NOMO-1 treated with dmso at 0.1 percent for 144 hours (cell line): ENCODE measurements around the gene PABPN1L.
"Not testable (repeated sequence)": the region's sequence is repeated elsewhere in the genome, so short reads cannot be mapped to it uniquely, and the experiment has no call there.

ENCODE experiments used
- DNase-seq: peaks from one replicate; lab custom pipeline; 2025; ENCODE audit not compliant: unreplicated experiment; lab: John Stamatoyannopoulos, UW

Gene PABPN1L

DNA sequence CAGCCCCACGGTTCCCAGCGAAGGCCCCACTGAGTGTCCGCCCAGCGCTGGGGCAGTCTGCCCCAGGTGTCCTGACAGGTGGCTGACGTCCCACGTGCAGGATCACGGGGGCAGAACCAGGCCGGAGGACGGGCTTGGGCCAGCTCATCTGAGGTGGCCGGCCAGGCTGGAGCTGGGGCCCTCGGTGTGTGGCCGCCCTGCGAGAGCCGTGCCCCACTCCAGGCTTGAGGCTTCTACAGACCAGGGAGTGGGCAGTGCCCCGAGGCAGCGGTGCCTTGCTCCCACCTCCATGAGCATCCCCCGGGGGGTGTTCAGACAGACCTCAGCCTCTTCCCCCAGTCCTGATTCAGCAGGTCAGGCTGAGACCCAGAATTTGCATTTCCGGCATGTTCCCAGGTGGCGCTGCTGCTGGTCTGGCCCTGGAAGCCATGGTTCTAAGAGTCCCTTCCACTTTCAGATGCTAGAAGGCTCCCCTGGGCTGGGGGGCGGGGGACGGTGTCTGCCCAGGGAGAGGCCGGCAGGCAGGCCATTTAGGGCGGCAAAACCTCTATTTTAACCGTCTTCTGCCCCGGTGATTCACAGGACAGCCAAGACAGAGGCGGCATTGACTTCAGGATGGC is 35.4 kb upstream of the PABPN1L start:
- no peak for DNase-seq

- no peak for DNase-seq
Observed at GRCh38 chr16:88900662-88901052, 34.2 kb upstream of the PABPN1L start.

- no peak for DNase-seq
Observed at GRCh38 chr16:88899901-88900661, 33.6 kb upstream of the PABPN1L start.

DNA sequence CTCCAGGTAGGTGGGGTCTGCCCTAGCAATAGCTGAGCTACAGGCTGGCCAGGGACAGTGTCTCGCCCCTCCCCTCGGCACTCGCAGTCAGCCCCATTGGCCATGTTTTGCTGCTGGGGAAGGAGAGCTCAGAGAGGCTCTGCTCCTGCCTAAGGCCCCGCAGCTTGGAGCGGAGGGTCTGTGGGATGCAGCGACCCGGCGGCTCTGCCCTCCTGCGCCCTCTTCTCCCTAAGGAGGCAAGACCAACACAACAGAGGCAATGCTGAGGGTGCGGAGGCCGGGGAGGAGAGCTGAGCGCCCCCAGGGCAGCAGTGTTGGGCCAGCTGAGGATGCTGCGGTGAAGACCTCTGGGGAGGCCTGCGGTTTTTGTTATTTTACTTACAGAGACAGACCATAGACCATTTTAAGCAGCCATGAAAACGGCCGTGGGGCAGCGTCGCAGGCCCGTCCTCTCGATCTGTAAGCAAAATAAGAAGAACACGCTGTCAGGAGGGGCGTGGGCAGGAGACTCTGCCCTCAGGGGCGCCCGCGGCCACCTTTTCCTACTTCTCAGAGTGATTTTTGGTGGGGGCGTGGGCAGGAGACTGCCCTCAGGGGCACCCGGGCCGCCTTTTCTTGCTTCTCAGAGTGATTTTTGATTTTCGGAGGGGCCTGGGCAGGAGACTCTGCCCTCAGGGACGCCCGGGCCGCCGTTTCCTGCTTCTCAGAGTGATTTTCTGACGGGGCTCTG is 31.4 kb upstream of the PABPN1L start:
- no peak for DNase-seq

GRCh38 chr16:88896238-88897070 is 30.0 kb upstream of the PABPN1L start:
- DNase-seq: no peak

DNA sequence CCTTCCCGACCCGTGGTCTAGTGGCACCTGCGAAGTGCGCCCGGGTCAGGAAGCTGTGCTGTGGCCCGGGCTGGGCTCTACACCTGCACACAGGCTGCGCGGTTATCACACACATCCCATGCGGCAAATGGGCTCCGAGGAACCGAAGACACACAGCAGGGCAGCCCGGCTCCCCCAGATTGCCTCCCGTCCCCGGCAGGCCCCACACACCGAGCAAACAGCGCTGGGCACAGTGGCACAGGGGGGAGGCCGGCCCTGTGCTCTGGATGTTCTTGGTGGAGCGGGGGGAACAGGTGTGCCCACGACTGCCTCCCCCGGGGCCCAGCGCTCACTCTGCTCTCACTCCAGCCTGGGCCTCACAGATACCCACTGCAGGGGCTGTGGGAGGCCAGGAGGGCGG is 28.9 kb upstream of the PABPN1L start:
- no peak for DNase-seq

DNA sequence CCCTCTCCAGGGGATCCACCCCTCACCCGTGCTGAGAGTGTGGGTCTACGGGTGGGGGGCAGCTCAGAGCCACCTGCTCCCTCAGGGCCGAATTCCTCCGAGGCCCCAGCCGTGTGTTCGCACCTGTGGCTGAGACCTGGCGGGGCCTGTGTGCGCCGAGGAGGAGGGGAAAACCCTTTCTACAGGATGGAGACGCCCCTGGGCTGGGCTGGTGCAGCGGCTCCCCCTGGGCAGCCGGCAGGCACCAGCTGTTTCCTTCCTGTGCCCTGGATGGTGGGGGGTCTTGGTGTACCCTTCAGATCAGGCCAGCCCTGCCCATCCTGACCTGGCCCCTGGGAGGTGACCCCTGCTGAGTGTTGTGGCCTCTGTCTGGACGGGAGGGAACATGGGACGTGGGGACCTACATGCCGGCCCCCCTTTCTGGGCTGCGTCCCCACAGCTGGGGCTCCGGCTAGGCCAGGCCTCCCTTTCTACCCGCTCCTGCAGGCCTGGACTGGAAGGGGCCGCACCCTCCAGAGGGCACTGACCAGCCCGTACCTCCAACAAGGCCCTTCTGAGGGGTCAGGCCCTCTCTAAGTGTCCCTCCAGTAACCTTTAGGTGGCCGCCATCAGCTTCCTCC is 28.3 kb upstream of the PABPN1L start:
- no peak for DNase-seq

DNA sequence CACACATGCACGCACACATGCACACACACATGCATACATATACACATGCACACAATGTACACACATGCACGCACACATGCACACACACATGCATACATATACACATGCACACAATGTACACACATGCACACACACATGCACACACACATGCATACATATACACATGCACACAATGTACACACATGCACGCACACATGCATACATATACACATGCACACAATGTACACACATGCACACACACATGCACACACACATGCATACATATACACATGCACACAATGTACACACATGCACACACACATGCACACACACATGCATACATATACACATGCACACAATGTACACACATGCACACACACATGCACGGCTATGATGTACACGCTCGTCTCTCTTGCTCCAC is 27.8 kb upstream of the PABPN1L start:
- DNase-seq: not testable (repeated sequence)

DNA sequence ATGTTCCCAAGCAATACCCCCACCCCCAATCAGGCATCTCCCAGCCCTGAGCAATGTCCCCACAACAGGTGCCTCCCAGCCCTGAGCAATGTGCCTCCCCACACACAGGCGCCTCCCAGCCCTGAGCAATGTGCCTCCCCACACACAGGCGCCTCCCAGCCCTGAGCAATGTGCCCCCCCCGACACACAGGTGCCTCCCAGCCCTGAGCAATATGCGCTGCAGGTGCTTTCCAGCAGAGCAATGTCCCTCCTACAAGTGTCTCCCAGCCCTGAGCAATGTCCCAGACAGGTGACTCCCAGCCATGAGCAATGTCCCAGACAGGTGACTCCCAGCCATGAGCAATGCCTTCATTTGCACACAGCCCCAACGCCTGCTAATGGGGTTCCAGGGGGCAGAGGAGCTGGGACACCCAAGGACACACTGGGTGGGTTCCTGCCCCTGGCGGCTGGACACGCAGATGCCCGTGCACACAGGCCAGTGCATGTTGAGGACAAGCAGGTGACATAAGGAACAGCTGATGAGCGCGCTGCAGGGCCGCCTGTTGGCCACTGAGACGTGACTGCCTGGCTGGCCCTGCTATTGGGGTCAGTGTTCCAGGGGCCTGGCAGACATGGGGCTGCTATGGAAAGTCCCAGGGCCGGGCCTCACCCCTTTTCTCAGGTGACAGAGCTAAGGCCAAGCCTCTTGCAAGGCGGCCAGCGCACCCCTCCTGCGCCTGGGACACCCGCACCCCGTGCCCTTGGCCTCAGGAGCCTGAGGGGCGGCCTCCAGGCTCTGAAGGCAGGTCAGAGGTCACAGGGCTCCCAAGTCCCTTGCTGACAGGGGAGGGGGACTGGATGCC is 26.9 kb upstream of the PABPN1L start:
- no peak for DNase-seq

DNA sequence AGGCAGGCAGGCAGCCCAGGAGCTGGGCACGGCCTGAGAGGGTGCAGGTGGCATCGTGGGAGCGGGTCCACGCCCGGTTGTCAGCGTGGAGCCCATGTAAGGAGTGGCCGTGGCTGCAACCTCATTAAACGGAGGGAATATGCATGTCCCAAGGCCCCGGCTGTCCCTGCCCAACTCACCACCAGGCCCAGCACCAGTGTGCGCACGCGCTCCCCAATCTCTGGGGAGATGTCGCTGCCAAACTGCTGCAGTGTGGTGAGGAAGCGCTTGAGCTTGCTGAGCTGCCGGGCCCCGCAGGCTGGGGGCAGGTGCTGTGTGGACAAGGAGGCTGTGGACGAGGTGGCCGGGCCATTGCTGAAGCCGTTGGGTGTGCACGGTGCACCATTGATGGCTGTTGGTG is 25.6 kb upstream of the PABPN1L start:
- DNase-seq: no peak

DNA sequence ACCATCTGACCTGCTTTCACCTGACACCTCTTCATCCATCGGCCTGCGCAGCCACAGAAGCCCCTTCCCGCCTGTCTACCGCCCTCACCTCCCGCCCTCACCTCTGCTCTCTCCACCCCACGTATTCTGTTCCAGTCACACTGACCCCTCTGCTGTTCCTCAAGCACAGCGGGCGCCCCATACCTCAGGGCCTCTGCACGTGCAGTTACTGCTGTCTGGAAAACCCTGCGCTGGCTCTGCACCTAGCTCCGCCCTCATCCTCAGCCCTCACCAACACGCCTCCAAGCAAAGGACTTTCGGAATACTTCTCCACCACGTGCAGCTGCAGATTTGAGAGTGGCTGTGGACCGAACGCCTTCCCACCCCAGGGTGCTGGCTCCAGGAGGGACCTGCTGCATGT is 24.6 kb upstream of the PABPN1L start:
- no peak for DNase-seq

GRCh38 chr16:88889702-88890352 is 23.4 kb upstream of the PABPN1L start:
- not testable (repeated sequence) for DNase-seq

- no peak for DNase-seq
Observed at GRCh38 chr16:88888461-88889387, 22.3 kb upstream of the PABPN1L start.

DNA sequence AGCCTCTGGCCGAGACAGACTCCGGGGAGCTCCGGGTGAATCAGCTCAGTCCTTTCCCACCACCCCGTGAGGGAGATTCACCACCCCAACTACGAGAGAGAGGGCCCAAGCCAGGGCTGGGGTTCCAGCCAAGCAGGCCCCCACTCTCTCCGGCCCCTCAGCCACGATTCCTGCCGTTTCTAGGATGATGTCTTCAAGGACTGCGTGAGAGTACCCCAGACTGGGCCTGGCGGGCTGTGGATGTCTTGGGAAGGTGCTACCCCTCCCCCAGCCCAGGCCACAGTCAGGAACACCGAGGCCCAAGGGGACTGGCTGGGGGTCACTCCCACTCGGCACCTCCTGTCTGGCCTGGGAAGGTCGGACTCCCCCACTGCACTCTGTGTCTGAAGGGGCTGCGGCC is 21.6 kb upstream of the PABPN1L start:
- DNase-seq: no peak

GRCh38 chr16:88886845-88887521 is 20.5 kb upstream of the PABPN1L start:
- no peak for DNase-seq

- no peak for DNase-seq
Observed at GRCh38 chr16:88886420-88886844, 20.0 kb upstream of the PABPN1L start.

GRCh38 chr16:88885693-88886280 is 19.3 kb upstream of the PABPN1L start:
- no peak for DNase-seq
